ENCODE results near the gene ABHD14A.

Gene ABHD14A

GRCh38 chr3:52006017-52006819 lies 31.4 kb downstream of the ABHD14A start:
- DNase-seq (ENCODE audit: low read depth in 2 of 2): no peak
- no peak for TF ChIP-seq CTCF (IDR thresholded peaks at IDR 0.05; ENCODE audit: low read depth, low read length)
- H3K4me3 ChIP-seq (replicated peaks in 1 of 2; ENCODE audit: low read depth in 2 of 2, low read length in 2 of 2): no peak overlapping the region

GRCh38 chr3:52006820-52007133 lies 31.9 kb downstream of the ABHD14A start:
- no peak overlapping the region for H3K4me3 ChIP-seq (replicated peaks in 1 of 2; ENCODE audit: low read depth in 2 of 2, low read length in 2 of 2)
- no peak for TF ChIP-seq CTCF (IDR thresholded peaks at IDR 0.05; ENCODE audit: low read depth, low read length)
- DNase-seq (ENCODE audit: low read depth in 2 of 2): no peak

- no peak for TF ChIP-seq CTCF (IDR thresholded peaks at IDR 0.05; ENCODE audit: low read depth, low read length)
- no peak overlapping the region for H3K4me3 ChIP-seq (replicated peaks in 1 of 2; ENCODE audit: low read depth in 2 of 2, low read length in 2 of 2)
- DNase-seq (ENCODE audit: low read depth in 2 of 2): no peak
Observed at GRCh38 chr3:52007291-52007690, 32.4 kb downstream of the ABHD14A start.

GRCh38 chr3:52010431-52010830 lies 35.6 kb downstream of the ABHD14A start:
- DNase-seq (ENCODE audit: low read depth in 2 of 2): no peak
- H3K4me3 ChIP-seq (replicated peaks in 1 of 2; ENCODE audit: low read depth in 2 of 2, low read length in 2 of 2): no peak overlapping the region
- TF ChIP-seq CTCF (IDR thresholded peaks at IDR 0.05; ENCODE audit: low read depth, low read length): no peak

- DNase-seq (ENCODE audit: low read depth in 2 of 2): no peak
- no peak overlapping the region for H3K4me3 ChIP-seq (replicated peaks in 1 of 2; ENCODE audit: low read depth in 2 of 2, low read length in 2 of 2)
- no peak for TF ChIP-seq CTCF (IDR thresholded peaks at IDR 0.05; ENCODE audit: low read depth, low read length)
Observed at GRCh38 chr3:52012699-52013098, 37.8 kb downstream of the ABHD14A start.

- H3K4me3 ChIP-seq (replicated peaks in 1 of 2; ENCODE audit: low read depth in 2 of 2, low read length in 2 of 2): no peak overlapping the region
- TF ChIP-seq CTCF (IDR thresholded peaks at IDR 0.05; ENCODE audit: low read depth, low read length): peak; percentile 6
- no peak for DNase-seq (ENCODE audit: low read depth in 2 of 2)
Observed at GRCh38 chr3:52013802-52014598, 39.1 kb downstream of the ABHD14A start.

Measured in cardiac fibroblast (primary cell).